ENCODE data around the gene TMEM255A.
A peak's percentile ranks its signal among the peaks of the same experiment; 100 is the strongest.

Gene TMEM255A

GRCh38 chrX:120262859-120263708 lies 48.2 kb downstream of the TMEM255A start:
- no peak for DNase-seq

- DNase-seq = no peak
Observed at GRCh38 chrX:120260369-120260768, 50.9 kb downstream of the TMEM255A start.

- no peak for DNase-seq
Observed at GRCh38 chrX:120253784-120254183, 57.5 kb downstream of the TMEM255A start.

DNA sequence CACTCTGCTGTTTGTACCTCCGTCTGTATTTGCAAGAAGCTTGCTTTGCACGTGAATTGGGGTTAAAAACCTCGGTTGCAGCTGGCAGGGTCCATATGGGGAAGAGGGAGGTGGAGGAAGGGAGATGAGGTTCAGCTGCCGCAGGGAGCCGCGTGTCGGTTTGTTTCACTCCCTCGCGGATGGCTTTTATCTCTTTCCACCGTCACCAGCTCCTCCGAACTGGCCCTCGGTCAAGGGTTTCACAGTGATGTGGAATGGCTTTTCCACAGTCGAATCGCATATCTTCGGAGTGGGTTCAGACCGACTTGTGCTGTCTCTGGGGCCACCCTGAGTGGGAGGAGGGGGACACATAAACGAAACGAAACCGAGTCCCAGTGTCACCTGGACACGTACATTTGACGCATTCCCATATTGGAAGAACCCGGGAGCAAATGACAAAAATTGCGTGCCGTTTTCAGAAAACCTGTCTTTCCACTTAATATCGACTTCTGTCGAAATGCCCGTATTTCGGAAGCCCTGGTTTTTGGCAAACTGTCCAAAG lies 59.7 kb downstream of the TMEM255A start:
- peak; percentile 29 for DNase-seq

- DNase-seq = peak; percentile 90
Observed at GRCh38 chrX:120250522-120251271, 60.6 kb downstream of the TMEM255A start, which contains the start of gene ZBTB33. Gene ZBTB33 (plus strand): TSS chrX:120250812. CDS start chrX:120253416, 2,604 bp downstream.

GRCh38 chrX:120244735-120245498 lies 66.3 kb downstream of the TMEM255A start:
- DNase-seq = peak; percentile 67

- DNase-seq = no peak
Observed at GRCh38 chrX:120244395-120244734, 66.9 kb downstream of the TMEM255A start.

DNA sequence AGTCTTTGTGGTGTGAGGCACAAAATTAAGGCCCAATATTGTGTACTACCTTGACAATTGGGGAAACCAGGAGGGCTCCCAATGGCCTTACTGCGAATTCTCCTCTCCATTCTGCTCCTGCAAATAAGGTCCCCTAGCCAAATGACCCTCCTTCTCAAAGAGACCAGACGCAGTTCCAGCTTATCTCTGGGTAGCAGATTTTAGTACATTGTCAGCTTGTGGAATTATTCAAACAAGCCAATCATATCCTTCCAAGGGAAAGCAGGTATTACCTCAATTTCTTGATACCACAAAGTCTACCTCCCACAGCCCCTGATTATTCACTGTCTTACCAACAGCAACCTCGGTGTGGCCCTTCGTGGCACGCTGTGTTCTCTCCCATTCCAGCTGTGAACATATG lies 68.4 kb downstream of the TMEM255A start:
- no peak for DNase-seq

- DNase-seq = no peak
Observed at GRCh38 chrX:120238933-120239332, 72.3 kb downstream of the TMEM255A start.

DNA sequence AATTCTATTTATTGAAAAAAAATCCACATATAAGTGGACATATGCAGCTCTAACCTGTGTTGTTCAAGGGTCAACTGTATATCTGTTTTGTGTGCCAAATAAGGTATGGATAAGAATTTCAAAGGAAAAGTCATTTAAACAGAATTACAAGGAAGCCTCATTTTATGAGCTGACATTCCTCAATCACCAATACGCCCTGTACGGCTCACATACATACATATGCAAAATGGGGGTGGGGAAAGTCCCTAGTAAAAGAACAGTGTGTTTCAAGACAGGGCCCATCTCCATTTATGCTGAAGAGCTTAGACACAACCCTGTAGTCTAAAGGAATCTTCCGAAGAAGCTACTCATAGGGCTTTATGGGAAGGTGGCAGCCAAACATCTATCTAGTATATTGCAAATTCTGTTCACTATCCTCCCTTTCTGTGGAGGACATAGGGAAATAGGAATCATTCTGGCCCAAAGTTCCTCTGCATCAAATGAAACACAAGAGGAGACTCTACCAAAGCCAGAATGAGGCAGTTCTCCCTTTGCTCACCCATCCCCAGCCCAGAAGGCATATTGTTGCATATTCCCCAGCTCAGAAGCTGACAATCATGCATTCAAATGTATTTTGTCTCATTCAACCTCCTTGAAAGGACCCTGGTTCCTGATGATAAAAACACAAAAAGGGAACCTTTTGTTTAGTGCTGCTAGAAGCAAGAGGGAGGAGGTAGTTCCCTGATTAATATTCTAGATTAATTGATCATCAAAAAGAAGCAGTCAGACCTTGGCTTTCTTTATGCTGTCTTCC lies 74.4 kb downstream of the TMEM255A start:
- DNase-seq = no peak

DNA sequence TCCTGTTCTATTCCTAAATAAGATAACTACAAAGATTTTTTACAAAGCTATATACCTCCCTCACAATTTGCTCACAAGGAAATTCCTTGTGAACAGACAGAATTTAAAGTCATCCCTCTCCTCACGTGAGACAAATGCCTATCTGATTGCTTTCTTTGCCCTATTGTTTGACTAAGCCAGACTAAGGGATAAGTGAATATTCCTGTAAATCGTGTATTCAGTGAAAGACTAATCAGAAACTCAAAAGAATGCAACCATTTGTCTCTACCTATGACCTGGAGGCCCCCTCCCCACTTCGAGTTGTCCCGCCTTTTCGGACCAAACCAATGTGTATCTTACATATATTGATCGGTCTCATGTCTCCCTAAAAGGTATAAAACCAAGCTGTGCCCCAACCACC lies 76.0 kb downstream of the TMEM255A start:
- no peak for DNase-seq

GRCh38 chrX:120228187-120228908 lies 82.9 kb downstream of the TMEM255A start:
- no peak for DNase-seq

- no peak for DNase-seq
Observed at GRCh38 chrX:120224388-120224787, 86.9 kb downstream of the TMEM255A start.

- no peak for DNase-seq
Observed at GRCh38 chrX:120223374-120223773, 87.9 kb downstream of the TMEM255A start.

- DNase-seq = peak; percentile 68
Observed at GRCh38 chrX:120213438-120214265, 97.6 kb downstream of the TMEM255A start.

All from stimulated activated CD4-positive, alpha-beta T cell treated with anti-CD3 and anti-CD28 coated beads, Interleukin-15, amount 100 ng/mL, for 24 hours (primary cell).